BJ (cell line): ENCODE measurements around the gene EPB41L2. TPM values are rescaled to one million over a fixed set of nuclear protein-coding genes. Genes with fewer than 3 reads are reported as not detected.

ENCODE experiments used
- CTCF ChIA-PET: fragments of 350-600 bp; formaldehyde crosslinking; extraction: SDS; loops from one replicate; lab custom pipeline; 2021; ENCODE audit warnings: antibody characterized with exemption, inconsistent platforms; lab: Yijun Ruan, JAX
- POLR2A ChIA-PET: fragments of 300-600 bp; sonication (Branson Sonifier 250); formaldehyde crosslinking; extraction: SDS; loops from one replicate; lab custom pipeline; 2021; ENCODE audit warnings: antibody characterized with exemption; lab: Charles Lee
- DNase-seq: peaks from one replicate; pipeline ENCODE4 v3.0.0-alpha.2; 2011; ENCODE audit warnings: low read depth
- H3K27me3 ChIP-seq: 2 replicates; pipeline ENCODE4 v1.6.0; 2011; ENCODE audit warnings: low read length; ENCODE audit not compliant: control insufficient read depth, insufficient read depth
- H3K36me3 ChIP-seq: 2 replicates; pipeline ENCODE4 v1.5.1; 2011; ENCODE audit warnings: low read length; ENCODE audit not compliant: control insufficient read depth, insufficient read depth
- H3K4me3 ChIP-seq: 2 replicates; pipeline ENCODE4 v1.5.1; 2011; ENCODE audit warnings: low read depth, mild to moderate bottlenecking, control low read depth, low read length
- CTCF ChIP-seq: IDR thresholded peaks from 2 replicates; pipeline ENCODE4 v1.5.1; 2011; ENCODE audit warnings: low read depth, mild to moderate bottlenecking, control low read depth, inconsistent platforms, low read length, moderate library complexity; ENCODE audit not compliant: insufficient read depth
- polyA plus RNA-seq: library from polyadenylated mRNA; depleted of rRNA; stranded (reverse); fragments of >200 nt; gene quantifications from 2 replicates; pipeline ENCODE4 v1.2.3, GENCODE V29; 2011

The EPB41L2 gene
- polyA plus RNA-seq, 1 experiment = 24.5 TPM

GRCh38 chr6:130841128-130841728, 221.8 kb downstream of the EPB41L2 start:
- TF ChIP-seq CTCF = no peak
- no peaks in the 10 kb centered on the region for H3K36me3 ChIP-seq
- ChIA-PET CTCF (no interaction called here), POLR2A (interaction anchor here (0.6 kb wide), 1 partner anchor 228 kb away, joined by 4 read pairs; no protein-coding TSS in a partner anchor)
- no peaks in the 10 kb centered on the region for H3K27me3 ChIP-seq
- H3K4me3 ChIP-seq = no peak overlapping the region
- no peak for DNase-seq

DNA sequence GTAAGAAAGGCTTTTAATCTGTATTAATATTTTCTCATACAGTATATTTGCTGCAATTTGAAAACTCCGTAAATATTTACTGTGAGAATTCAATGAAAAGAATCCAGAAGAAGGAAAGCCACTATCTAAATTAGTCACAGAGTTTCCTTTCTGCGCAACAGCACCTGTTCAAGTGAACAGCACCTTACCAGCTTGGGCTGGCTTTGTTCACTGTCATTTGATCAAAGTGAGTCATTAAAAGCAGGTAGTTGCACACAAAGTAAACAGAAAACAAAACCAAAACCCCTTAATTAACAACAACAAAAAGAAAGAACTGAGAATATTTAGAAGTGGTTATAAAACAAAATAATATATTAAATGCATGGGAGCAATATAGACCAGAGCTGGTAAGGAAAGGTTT, 223.0 kb downstream of the EPB41L2 start:
- CTCF ChIA-PET = interaction anchor here (0.5 to 1.1 kb wide), 3 partner anchors 104 to 564 kb away, joined by 3 to 5 read pairs (median 3); no protein-coding TSS in a partner anchor
- POLR2A ChIA-PET = no interaction called here
- TF ChIP-seq CTCF = no peak

GRCh38 chr6:130839379-130839778, 223.7 kb downstream of the EPB41L2 start:
- ChIA-PET CTCF (interaction anchor here (0.7 to 1.1 kb wide), 2 partner anchors 141 to 563 kb away, joined by 3 read pairs; no protein-coding TSS in a partner anchor), POLR2A (no interaction called here)
- Histone ChIP-seq H3K27me3 (no peaks in the 10 kb centered on the region), H3K36me3 (no peaks in the 10 kb centered on the region), H3K4me3 (no peak overlapping the region)
- TF ChIP-seq CTCF = no peak
- DNase-seq = no peak

More for the DNA sequence above, 223.0 kb downstream of the EPB41L2 start:
- no peaks in the 10 kb centered on the region for H3K36me3 ChIP-seq
- no peak for DNase-seq
- H3K4me3 ChIP-seq = no peak overlapping the region
- no peaks in the 10 kb centered on the region for H3K27me3 ChIP-seq

DNA sequence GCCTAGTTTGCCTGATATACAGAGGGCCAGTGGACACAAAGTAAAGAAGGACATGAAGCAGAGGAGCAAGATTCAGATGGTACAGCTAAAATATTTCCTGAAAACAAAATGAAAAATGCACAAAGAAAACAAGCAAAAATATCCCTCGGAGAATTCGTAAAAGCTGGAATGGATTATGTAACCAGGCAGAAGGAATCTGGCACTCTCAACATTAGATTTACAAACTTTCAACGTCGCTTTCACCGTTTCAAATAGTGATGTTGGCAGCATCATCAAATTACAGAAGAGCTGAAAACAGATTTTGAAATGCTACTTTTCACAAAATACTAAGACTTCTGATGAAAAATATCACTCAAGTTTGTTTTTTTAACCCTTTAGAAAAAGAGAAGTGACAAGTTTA, 224.1 kb downstream of the EPB41L2 start:
- POLR2A ChIA-PET = interaction anchor here (0.6 kb wide), 1 partner anchor 137 kb away, joined by 3 read pairs; no protein-coding TSS in a partner anchor
- no peaks in the 10 kb centered on the region for H3K27me3 ChIP-seq
- no peaks in the 10 kb centered on the region for H3K36me3 ChIP-seq
- TF ChIP-seq CTCF = no peak
- no peak for DNase-seq
- no peak overlapping the region for H3K4me3 ChIP-seq
- CTCF ChIA-PET = interaction anchor here (1.1 to 1.5 kb wide), 2 partner anchors 141 to 513 kb away, joined by 3 to 4 read pairs; no protein-coding TSS in a partner anchor

GRCh38 chr6:130838250-130838860, 224.7 kb downstream of the EPB41L2 start:
- Histone ChIP-seq H3K4me3 (no peak overlapping the region), H3K36me3 (no peaks in the 10 kb centered on the region), H3K27me3 (no peaks in the 10 kb centered on the region)
- ChIA-PET POLR2A (interaction anchor here (0.6 kb wide), 1 partner anchor 137 kb away, joined by 3 read pairs; no protein-coding TSS in a partner anchor), CTCF (interaction anchor here (1.5 to 1.7 kb wide), 2 partner anchors 27 to 513 kb away, joined by 4 read pairs; no protein-coding TSS in a partner anchor)
- no peak for TF ChIP-seq CTCF
- DNase-seq = no peak
